GM18508 (cell line): ENCODE results near the gene MMP15.

Experiments
- ATAC-seq: cut with Tn5 transposase; IDR thresholded peaks from one replicate; pipeline ENCODE4 v1.9.1; 2021; ENCODE audit warnings: moderate number of reproducible peaks; ENCODE audit not compliant: insufficient read depth, unreplicated experiment

The MMP15 gene

GRCh38 chr16:58013201-58013956 is 12.2 kb upstream of the MMP15 start:
- no peak for ATAC-seq

DNA sequence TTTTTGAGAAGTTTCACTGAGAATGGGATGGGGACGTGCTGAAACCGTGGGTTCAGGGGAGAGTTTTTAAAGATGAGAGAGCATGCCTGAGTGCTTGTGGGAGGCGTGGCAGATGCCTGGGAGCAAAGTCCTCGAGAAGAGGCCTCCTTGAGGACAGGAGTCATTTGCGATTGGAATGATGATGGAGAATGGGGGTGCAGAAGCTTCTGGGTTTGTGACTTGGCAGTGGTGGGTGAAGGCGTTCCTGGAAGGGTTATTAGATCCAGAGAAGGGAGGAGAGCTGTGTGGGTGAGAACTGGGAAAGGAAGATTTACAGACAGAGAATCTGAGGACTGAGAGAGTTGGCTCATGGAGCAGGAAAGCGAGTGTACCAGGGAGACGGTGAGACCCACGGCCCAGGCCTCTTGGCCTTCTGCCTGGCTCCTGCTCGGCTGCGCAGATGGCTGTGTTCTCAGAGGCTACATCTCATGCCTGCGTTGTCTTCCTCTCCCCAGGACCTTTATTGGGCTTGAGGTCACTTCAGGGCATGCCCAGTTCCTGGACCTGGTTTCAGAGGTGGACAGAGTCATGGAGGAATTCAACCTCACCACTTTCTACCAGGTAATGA is 8.6 kb upstream of the MMP15 start:
- no peak for ATAC-seq

GRCh38 chr16:58018803-58019202 is 6.8 kb upstream of the MMP15 start:
- no peak for ATAC-seq

DNA sequence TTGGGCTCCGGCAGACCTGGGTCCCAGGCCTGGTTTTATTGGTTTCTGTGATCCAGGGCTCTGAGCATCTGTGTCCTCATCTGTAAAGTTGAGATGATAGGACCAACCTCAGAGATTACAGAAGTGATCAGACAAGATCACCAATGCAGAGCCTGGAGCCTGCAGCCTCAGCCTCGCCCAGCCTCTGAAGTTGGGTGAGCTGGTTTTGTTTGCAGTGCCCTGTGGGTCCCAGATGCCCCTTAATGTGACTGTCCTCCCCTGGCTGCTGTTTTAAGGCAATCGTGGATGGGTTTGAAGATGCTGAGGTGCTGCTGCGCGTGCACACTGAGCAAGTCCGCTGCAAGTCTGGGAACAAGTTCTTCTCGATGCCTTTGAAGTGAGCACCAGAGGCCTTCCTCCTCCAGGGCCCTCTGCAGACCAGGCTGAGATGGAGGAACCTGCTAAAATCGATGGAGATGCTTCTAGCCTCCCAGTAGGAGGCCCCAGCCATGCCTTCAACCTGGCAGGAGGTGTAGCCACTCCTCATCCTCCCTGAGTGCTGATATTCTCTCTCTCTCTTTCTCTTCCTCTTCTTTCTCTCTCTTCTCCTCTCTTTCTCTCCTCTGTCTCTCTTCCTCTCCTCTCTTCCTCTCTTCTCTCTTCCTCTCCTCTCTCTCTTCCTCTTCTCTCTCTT is 5.6 kb upstream of the MMP15 start:
- ATAC-seq, result no peak

DNA sequence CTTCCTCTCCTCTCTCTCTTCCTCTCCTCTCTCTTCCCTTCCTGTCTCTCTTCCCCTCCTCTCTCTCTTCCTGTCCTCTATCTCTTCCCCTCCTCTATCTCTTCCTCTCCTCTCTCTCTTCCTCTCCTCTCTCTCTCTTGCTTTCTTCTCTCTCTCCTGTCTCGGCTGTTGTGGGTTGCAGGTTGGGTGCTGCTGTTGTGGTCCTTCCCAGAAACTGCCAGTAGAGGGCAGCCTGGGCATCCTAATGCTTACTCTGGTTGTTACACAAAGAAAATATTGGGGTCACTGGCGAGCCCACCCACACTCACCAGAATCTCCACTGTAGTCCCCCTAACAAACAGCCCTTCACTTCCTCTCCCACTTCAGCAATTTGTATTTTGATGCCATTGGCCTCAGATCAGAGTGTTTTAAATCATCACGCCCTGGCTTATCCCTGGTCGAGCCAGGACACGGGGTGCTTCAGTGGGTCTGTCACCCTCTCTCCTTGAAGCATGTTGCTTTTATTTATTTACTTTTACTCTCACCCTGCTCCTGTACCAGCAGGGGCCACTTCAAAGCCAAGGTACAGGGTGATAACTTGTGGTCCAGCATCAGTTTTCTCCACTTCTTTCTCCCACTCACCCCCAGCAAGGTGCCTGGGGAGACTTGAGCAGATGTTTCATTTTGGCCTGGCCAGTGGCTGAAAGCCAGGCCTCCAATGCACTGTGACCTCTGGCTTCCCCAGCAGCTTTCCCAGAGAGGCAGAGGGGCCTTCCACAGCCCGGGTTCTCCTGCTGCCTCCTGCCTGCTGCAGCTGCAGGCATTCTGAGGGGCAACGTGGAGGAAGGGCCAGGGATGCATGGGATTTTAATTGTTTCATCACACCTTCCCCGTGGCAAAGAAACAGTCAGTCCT is 4.7 kb upstream of the MMP15 start:
- no peak for ATAC-seq

DNA sequence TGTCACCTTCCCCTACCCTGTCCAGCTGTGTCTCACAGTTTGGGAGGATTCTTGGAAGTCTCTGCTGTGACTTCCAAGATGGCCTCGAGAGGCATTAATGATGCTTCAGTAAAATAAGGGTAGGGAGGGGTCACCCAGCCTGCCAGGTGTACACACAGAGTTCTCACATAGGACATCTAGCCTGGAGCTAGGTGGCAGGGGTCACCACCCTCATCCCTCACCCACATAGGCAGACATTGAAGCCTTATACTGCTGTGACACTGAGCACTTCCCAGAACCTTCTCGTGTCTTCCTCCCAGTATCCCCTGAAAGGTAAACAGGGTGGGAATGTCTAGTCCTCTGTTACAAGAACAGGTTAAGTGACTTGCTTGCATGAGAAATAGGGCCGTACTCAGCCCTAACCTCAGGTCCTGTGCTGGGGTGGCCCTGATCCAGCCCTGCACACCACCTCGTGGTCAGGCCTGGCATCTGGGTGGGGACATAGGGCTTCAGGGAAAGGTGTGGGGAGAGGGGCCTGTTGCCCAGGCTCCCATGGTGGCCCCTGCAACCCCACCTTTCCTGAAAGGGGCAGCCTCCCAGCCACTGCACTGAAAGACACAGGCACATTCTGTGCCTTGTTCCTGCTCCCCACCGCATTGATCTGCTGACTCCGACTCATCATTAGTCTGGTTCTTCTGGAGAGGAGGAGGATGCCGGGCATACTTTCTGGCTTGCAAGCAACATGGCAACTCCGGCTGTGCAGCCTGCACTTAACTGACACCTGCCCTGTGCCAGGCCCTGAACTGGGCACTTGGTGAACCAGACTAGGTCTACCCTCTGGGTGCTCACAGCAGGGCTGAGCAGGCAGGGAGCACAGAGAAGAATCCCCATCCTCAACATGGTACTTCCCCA is 3.6 kb upstream of the MMP15 start:
- no peak for ATAC-seq

DNA sequence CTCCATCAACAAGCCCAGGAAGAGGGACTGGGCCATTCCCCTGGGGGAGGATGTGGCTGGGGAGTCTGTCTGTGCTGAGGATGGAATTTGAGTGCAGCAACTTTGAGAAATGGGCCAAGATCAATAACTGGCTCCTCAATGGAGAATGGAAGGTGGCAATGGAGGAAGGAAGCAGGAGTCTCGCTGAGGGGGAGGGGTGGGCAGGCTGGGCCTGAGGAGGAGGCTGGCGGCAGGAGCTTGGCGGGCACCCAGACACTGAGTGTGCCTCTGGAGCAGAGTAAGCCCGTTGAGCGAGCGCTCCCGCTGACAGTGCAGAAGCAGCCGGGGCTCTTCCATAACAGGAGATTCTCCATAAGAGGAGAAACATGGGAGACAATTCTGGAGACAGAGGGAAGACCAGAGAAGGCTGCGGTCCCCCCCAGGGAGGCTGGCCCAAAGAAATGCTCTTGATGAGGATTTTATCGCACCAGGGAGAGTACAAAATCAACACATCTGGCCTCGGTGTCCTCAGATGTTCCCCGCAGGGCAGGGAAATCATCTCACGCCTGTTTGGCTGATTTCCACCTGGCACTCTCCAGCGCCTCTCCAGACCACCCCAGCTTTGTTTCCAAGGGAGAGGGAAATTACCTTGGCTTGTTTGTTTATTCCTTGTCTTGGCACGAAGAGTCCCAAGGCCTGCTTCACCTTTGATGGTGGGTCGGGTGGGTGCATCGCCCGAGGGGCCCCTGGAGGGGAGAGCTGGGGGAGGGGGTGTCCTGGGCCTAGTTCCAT is 2.8 kb upstream of the MMP15 start:
- no peak for ATAC-seq

DNA sequence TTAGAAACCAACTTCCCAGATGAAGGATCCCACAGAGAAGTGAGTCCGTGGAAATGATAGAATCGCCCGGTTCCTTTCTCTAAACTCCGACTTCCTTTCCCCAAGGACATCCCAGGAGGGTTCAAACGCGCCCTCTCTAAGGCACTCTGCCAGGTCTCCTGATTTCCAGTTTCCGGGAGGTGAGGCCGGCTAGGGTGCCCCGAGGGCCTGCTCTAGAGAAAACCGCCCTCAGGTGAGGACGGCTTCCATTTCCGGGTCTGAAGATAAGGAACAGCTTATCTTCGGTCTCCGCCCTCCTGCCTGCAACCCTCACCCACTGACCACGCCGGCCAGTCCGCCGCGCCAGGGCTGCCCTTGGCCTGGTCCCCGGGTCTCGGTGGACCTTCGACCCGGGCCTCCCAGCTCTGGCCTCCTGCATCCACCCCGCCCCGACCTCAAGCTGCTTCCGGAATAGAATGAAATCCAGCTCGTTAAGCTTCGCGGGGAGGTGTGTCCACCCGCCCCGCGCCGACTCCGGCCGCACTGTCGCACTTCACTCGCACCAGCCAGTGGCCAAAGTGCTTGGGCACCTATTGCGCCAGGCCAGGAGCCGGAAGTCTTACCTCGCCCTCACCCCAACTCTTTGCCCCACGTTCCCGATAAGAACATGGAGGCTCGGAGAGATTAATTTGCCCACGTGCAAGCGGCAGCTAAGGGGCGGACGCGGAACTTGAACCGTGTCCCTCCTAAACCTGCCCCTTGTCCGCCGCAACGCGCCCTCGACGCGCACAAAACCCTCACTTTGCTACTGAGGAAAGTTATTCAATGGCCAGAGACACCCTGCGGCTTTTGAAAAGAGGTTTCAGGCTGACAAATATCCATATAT is 836 bp upstream of the MMP15 start:
- ATAC-seq, result no peak

DNA sequence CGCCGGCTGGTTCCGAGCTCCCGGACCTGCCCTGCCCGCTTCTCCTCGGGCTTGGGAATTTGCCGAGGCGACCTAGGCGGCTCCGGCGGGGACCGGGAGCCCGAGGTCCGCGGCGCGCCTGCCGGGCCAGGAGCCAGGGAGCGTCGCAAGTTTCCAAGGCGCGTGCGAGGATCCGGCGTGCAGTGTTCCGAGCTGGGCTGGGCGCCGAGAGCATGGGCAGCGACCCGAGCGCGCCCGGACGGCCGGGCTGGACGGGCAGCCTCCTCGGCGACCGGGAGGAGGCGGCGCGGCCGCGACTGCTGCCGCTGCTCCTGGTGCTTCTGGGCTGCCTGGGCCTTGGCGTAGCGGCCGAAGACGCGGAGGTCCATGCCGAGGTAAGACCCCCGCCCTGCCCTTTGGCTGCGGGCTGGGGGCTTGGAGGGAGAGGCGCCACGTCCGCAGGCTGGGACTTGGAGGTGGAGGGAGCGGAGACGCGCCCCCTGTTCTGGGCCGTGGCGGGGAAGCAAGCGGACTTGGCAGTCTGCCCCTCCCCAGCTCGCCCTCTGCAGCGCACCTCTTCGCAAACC is 668 bp downstream of the MMP15 start:
- ATAC-seq, result no peak

DNA sequence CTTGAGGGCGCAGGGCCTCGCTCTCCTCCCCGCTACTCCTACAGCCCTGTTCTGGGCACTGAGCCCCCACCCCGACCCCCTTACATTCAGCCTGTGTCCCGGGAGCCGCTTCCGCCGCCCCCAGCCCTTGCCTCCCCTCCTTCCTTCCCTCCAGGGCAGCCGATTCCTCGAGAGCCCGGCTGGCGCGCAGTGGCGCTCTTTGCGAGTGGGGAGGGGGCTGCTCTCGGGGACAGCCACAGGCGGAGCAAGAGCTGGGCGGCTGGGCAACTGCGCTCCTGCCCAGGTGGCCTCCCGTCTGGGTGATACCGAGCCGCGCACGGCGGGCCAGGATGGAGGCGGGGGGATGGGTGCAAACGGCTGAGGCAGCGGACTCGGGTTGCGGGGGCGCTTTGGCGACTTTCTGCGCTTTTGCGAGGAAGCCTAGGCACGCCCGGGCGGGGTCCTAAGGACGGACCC is 1.2 kb downstream of the MMP15 start:
- ATAC-seq, result no peak

DNA sequence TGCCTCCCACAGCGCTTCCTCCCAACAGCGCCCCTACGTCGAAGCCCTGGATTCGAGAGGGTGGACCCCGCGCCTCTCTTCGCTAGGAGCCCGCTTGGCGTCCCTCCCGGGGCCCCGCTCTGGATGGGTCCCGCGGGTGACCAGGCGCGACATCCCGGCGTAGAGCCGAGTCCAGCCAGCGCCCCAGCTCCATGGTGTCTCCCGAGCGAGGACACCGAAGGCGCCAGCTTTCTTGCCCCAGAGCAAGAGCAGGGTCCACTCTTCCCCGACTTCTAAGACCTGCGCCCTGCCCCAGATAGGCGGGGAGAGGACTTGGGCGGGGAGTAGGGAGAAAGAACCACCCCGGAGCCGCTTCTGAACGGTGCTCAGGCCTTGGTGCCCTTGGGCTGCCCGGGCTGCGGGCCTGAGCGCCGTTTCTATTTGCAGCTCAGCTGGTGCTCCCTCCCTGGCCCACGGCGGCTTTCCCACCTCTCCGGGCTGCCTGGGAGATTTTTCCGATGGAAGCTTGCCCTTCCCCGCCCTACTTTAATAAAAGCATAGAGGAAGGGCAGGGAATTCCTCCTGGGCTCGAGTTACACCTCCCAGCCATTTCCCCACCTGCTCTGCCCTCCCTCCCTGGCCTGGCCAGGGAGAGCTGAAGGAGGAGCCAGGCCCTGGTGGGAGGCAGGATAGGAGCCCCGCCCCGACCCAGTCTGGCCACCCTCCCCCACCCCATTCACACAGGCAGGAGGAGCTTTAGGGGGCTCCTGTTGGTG is 1.8 kb downstream of the MMP15 start:
- no peak for ATAC-seq

DNA sequence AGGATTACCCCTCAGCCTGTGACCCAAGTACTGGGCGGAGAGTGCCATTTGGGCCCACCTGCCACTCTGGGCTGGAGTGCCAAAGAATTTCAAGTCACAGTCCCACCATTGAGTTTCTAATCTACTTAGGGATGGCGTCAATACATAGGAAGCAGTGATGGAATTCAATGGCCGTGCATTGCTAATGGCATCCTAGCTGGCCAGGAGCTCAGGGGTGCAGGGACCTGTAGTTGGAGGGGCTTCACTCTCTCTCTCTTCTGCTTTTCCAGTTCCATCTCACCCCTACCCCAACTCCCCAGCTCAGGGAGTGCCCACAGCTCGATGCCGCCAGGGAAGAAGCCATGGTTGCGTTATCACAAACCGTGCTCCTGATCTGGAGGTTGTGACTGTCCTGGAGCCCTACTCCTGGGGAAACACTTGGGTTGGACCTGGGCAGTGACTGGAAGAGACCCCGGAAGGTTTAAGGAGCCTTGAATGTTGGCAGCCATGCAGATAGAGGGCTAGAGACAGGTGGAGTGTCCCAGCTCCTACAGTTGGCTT is 2.4 kb downstream of the MMP15 start:
- ATAC-seq, result no peak

DNA sequence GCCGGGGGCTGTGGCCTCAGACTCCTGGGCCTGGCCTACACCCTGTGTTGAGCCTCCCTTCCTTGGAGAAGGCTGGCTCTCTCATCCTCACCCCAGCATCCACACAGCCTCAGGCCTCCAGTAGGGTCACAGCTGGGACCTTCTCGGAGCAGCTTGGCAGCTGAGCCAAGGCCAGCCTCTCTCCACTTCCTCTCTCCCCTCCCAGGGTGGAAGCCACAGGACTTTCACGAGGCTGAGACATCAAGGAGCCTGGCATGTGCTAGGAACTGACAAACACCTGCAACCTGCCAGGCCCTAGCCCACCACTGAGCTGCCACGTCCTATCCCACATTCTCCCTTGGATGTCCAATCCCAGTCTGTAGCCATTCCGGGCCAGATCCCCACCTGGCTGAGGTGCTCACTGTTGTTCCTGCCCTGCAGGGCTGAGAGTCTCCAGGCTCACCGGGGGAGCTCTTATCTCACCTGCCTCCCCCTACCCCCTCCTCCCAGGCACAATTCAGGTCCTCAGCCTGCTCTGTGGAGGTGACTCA is 3.1 kb downstream of the MMP15 start:
- ATAC-seq, result no peak

DNA sequence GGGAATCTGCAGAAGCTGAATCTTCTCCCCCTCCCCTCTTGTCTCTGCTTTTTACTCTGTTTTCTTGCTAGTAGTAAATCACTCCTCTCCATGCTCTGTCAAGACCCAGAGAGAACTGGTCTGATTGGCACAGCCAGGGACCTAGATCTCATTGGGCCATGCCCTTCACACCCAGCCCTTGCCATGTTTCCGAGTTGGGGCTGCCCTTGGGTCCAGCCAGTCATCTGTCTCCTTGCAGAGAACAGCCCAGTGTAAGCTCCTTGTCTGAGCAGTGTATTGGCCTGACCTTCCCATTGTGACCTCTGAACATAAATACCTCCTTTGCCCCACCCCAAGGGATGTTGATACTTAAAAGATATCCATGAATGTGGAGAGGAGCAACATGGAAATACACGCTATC is 3.9 kb downstream of the MMP15 start:
- ATAC-seq, result no peak

GRCh38 chr16:58030136-58030840 is 4.7 kb downstream of the MMP15 start:
- ATAC-seq, result no peak
